Gastroesophageal sphincter (tissue), 3 donors: ENCODE data around the gene RPL3.

Experiments used
- EP300 ChIP-seq: sonication (generic); formaldehyde crosslinking; IDR thresholded peaks from one replicate; pipeline ENCODE4 v1.6.1; 2017; ENCODE audit warnings: antibody characterized with exemption, mild to moderate bottlenecking
- TF ChIP-seq, protein P1 (sequence below), 4 experiments: fragments of 200-600 bp in 2 of 4; fragments of 450-650 bp in 2 of 4; sonication (generic) in 1 of 4; IDR thresholded peaks; one replicate each; pipeline ENCODE4 v1.5.1; 2017 to 2019; ENCODE audit warnings: antibody characterized with exemption in 4 of 4, mild to moderate bottlenecking in 2 of 4, moderate library complexity in 2 of 4

GRCh38 chr22:39317084-39317774, 2.2 kb downstream of the RPL3 start:
- TF ChIP-seq, protein P1, sequence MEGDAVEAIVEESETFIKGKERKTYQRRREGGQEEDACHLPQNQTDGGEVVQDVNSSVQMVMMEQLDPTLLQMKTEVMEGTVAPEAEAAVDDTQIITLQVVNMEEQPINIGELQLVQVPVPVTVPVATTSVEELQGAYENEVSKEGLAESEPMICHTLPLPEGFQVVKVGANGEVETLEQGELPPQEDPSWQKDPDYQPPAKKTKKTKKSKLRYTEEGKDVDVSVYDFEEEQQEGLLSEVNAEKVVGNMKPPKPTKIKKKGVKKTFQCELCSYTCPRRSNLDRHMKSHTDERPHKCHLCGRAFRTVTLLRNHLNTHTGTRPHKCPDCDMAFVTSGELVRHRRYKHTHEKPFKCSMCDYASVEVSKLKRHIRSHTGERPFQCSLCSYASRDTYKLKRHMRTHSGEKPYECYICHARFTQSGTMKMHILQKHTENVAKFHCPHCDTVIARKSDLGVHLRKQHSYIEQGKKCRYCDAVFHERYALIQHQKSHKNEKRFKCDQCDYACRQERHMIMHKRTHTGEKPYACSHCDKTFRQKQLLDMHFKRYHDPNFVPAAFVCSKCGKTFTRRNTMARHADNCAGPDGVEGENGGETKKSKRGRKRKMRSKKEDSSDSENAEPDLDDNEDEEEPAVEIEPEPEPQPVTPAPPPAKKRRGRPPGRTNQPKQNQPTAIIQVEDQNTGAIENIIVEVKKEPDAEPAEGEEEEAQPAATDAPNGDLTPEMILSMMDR (IDR thresholded peaks at IDR 0.05) = no peak
- TF ChIP-seq EP300 = no peak
